Liver (tissue), 9 donors: ENCODE data around the gene DNAI2. TPM values are rescaled to one million over a fixed set of nuclear protein-coding genes. Genes with fewer than 3 reads are reported as not detected.

Source experiments
- DNase-seq: peaks from one replicate; pipeline ENCODE4 v3.0.0-alpha.2; 2017; ENCODE audit warnings: low spot score
- H3K27ac ChIP-seq, 2 donors: one replicate each; pipeline ENCODE4 v1.7.0; 2013; ENCODE audit warnings: inconsistent platforms in 2 of 2, low read length in 2 of 2, control low read depth in 1 of 2, low read depth in 1 of 2, mild to moderate bottlenecking in 1 of 2
- H3K27me3 ChIP-seq, 4 donors: one replicate each; pipeline versions ENCODE4 v1.6.1 to v1.7.0; 2013; ENCODE audit warnings: low read length in 3 of 4, inconsistent platforms in 1 of 4, mild to moderate bottlenecking in 1 of 4, moderate library complexity in 1 of 4; ENCODE audit not compliant: control insufficient read depth in 4 of 4, insufficient read depth in 4 of 4
- H3K36me3 ChIP-seq, 4 donors: one replicate each; pipeline versions ENCODE4 v1.6.1 to v1.7.0; 2013; ENCODE audit warnings: low read length in 3 of 4, mild to moderate bottlenecking in 3 of 4, low read depth in 1 of 4, moderate library complexity in 1 of 4; ENCODE audit not compliant: control insufficient read depth in 4 of 4, insufficient read depth in 3 of 4
- H3K4me1 ChIP-seq, 4 donors: one replicate each; pipeline versions ENCODE4 v1.6.1 to v1.7.0; 2013; ENCODE audit warnings: low read length in 3 of 4, mild to moderate bottlenecking in 3 of 4, moderate library complexity in 1 of 4; ENCODE audit not compliant: control insufficient read depth in 4 of 4, insufficient read depth in 4 of 4
- H3K4me3 ChIP-seq, 3 donors: one replicate each; pipeline versions ENCODE4 v1.6.1 to v1.7.0; 2013; ENCODE audit warnings: low read length in 3 of 3, control low read depth in 1 of 3, low read depth in 1 of 3, mild to moderate bottlenecking in 1 of 3
- H3K9ac ChIP-seq, 2 donors: one replicate each; pipeline ENCODE4 v1.7.0; 2013; ENCODE audit warnings: low read length in 2 of 2, mild to moderate bottlenecking in 2 of 2, moderate library complexity in 2 of 2, control low read depth in 1 of 2, low read depth in 1 of 2
- H3K9me3 ChIP-seq, 4 donors: one replicate each; pipeline versions ENCODE4 v1.6.1 to v1.7.0; 2013; ENCODE audit warnings: low read length in 3 of 4; ENCODE audit not compliant: control insufficient read depth in 4 of 4
- CTCF ChIP-seq: fragments of 150-350 bp; IDR thresholded peaks from 2 replicates; pipeline ENCODE4 v1.5.1; 2017; ENCODE audit warnings: improper control_type of control experiment, low read depth, low read length; ENCODE audit not compliant: missing input control
- EGR1 ChIP-seq, 2 donors: IDR thresholded peaks; 2 replicates each; pipeline ENCODE4 v1.6.1; 2016 to 2018; ENCODE audit warnings: antibody characterized with exemption in 2 of 2, low read depth in 2 of 2
- FOXA1 ChIP-seq: IDR thresholded peaks from 2 replicates; pipeline ENCODE4 v1.6.1; 2016; ENCODE audit warnings: antibody characterized with exemption
- FOXA2 ChIP-seq: IDR thresholded peaks from 2 replicates; pipeline ENCODE4 v1.6.1; 2016; ENCODE audit warnings: antibody characterized with exemption
- GABPA ChIP-seq, 2 donors: IDR thresholded peaks in 1 of 2; conservative IDR thresholded peaks in 1 of 2; 2 replicates each; pipeline ENCODE4 v1.6.1; 2016; ENCODE audit warnings: antibody characterized with exemption in 2 of 2, mild to moderate bottlenecking in 1 of 2, moderate library complexity in 1 of 2
- MAX ChIP-seq: IDR thresholded peaks from 2 replicates; pipeline ENCODE4 v1.6.1; 2016; ENCODE audit warnings: antibody characterized with exemption
- NR2F2 ChIP-seq: IDR thresholded peaks from 2 replicates; pipeline ENCODE4 v1.6.1; 2016; ENCODE audit warnings: antibody characterized with exemption
- RAD21 ChIP-seq, 2 donors: IDR thresholded peaks; 2 replicates each; pipeline ENCODE4 v1.6.1; 2016; ENCODE audit warnings: antibody characterized with exemption in 2 of 2, mild to moderate bottlenecking in 2 of 2
- TAF1 ChIP-seq: conservative IDR thresholded peaks from 2 replicates; pipeline ENCODE4 v1.6.1; 2016; ENCODE audit warnings: antibody characterized with exemption, mild to moderate bottlenecking
- YY1 ChIP-seq: IDR thresholded peaks from 2 replicates; pipeline ENCODE4 v1.6.1; 2016; ENCODE audit warnings: antibody characterized with exemption, mild to moderate bottlenecking
- ZBTB33 ChIP-seq: IDR thresholded peaks from 2 replicates; pipeline ENCODE4 v1.6.1; 2016; ENCODE audit warnings: antibody characterized with exemption
- WGBS: extraction: QIAGEN DNeasy Blood & Tissue Kit; methylation state at CpG from one replicate; pipeline ENCODE4 v1.1.7; 2013; 5-methylcytosine and 5-hydroxymethylcytosine counted together
- polyA plus RNA-seq, 2 donors: library from polyadenylated mRNA; stranded (reverse) in 1 of 2; unstranded in 1 of 2; fragments of 200-250 nt in 1 of 2; fragments of >200 nt in 1 of 2; fragmentation: Nextera tagmentation in 1 of 2; extraction: Ambion mirVana in 1 of 2; gene quantifications; one replicate each; pipeline versions ENCODE4 v1.2.1 to v1.2.3, GENCODE V29; 2013 to 2015
- total RNA-seq, 2 donors: library from RNA; depleted of rRNA; stranded (reverse); fragments of >200 nt; gene quantifications; one replicate each; pipeline ENCODE4 v1.2.3, GENCODE V29; 2014
- TF ChIP-seq, protein P1 (sequence below): IDR thresholded peaks from 2 replicates; pipeline ENCODE4 v1.6.1; 2016; ENCODE audit warnings: antibody characterized with exemption
- TF ChIP-seq, protein P2 (sequence below): IDR thresholded peaks from 2 replicates; pipeline ENCODE4 v1.6.1; 2016; ENCODE audit warnings: antibody characterized with exemption, mild to moderate bottlenecking
- donor health status: healthy.
- donor health status: healthy.
- donor health status: healthy.
- donor health status: healthy.
- donor health status: healthy.

DNAI2 gene
- total and polyA plus RNA-seq, 4 donors: not detected

GRCh38 chr17:74243013-74243755 is 30.9 kb upstream of the DNAI2 start:
- Histone ChIP-seq H3K9me3 (no peaks in the 10 kb centered on the region), H3K27me3 (no peaks in the 10 kb centered on the region), H3K4me3 (no peak overlapping the region), H3K4me1 (no peaks in the 10 kb centered on the region), H3K27ac (no peak overlapping the region), H3K36me3 (no peaks in the 10 kb centered on the region), H3K9ac (no peak overlapping the region)
- 69% methylated on average over 13 of the region's 13 CpGs for WGBS
- TF ChIP-seq ZBTB33: no peak
- no peak for TF ChIP-seq NR2F2
- TF ChIP-seq, protein P1, sequence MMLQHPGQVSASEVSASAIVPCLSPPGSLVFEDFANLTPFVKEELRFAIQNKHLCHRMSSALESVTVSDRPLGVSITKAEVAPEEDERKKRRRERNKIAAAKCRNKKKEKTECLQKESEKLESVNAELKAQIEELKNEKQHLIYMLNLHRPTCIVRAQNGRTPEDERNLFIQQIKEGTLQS: no peak
- no peak for TF ChIP-seq CTCF
- TF ChIP-seq, protein P2, sequence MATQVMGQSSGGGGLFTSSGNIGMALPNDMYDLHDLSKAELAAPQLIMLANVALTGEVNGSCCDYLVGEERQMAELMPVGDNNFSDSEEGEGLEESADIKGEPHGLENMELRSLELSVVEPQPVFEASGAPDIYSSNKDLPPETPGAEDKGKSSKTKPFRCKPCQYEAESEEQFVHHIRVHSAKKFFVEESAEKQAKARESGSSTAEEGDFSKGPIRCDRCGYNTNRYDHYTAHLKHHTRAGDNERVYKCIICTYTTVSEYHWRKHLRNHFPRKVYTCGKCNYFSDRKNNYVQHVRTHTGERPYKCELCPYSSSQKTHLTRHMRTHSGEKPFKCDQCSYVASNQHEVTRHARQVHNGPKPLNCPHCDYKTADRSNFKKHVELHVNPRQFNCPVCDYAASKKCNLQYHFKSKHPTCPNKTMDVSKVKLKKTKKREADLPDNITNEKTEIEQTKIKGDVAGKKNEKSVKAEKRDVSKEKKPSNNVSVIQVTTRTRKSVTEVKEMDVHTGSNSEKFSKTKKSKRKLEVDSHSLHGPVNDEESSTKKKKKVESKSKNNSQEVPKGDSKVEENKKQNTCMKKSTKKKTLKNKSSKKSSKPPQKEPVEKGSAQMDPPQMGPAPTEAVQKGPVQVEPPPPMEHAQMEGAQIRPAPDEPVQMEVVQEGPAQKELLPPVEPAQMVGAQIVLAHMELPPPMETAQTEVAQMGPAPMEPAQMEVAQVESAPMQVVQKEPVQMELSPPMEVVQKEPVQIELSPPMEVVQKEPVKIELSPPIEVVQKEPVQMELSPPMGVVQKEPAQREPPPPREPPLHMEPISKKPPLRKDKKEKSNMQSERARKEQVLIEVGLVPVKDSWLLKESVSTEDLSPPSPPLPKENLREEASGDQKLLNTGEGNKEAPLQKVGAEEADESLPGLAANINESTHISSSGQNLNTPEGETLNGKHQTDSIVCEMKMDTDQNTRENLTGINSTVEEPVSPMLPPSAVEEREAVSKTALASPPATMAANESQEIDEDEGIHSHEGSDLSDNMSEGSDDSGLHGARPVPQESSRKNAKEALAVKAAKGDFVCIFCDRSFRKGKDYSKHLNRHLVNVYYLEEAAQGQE: no peak
- TF ChIP-seq TAF1: no peak
- no peak for TF ChIP-seq EGR1 (IDR thresholded peaks at IDR 0.05; ENCODE audit: low read depth in 2 of 2)
- TF ChIP-seq MAX: no peak
- no peak for DNase-seq

DNA sequence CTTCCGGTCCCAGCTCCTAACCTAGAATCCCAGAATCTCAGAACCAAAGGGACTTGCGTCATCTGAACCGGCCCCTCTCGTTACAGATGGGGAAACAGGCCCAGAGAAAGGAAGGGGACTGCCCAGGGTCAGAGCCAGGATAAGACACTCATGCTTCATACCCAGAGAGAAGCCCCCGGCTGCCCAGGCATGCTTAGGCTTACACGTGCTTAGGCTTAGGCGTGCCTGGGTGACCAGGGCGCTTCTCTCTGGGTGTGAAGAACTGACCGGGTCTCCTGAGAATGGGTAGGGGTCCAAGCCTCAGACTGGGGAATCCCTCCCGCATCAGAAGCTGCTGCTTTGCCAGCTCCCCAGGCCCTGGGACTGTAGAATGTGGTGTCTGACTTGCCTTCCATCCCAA is 29.9 kb upstream of the DNAI2 start:
- no peak overlapping the region for H3K4me3 ChIP-seq
- DNase-seq: no peak
- TF ChIP-seq FOXA1: no peak
- TF ChIP-seq GABPA (IDR thresholded peaks at IDR 0.05 in 1 of 2, conservative IDR thresholded peaks at IDR 0.05 in 1 of 2): no peak
- TF ChIP-seq CTCF: no peak
- TF ChIP-seq TAF1: no peak
- no peak for TF ChIP-seq FOXA2
- TF ChIP-seq RAD21 (IDR thresholded peaks at IDR 0.05): no peak
- no peak for TF ChIP-seq MAX
- TF ChIP-seq, protein P2: no peak
- TF ChIP-seq YY1: no peak

More for the DNA sequence above, 29.9 kb upstream of the DNAI2 start:
- Histone ChIP-seq H3K9ac (no peak overlapping the region), H3K4me1 (no peaks in the 10 kb centered on the region), H3K36me3 (no peaks in the 10 kb centered on the region), H3K27me3 (no peaks in the 10 kb centered on the region), H3K9me3 (no peaks in the 10 kb centered on the region), H3K27ac (no peak overlapping the region)
- 88% methylated on average over 10 of the region's 10 CpGs for WGBS
